Activated effector memory CD4-positive, alpha-beta T cell treated with anti-CD3 and anti-CD28 coated beads, Interleukin-2, amount 50 U/mL, for 16 hours (primary cell): ENCODE data around the gene BEST1.
"Not testable (repeated sequence)": the region's sequence is repeated elsewhere in the genome, so short reads cannot be mapped to it uniquely, and the experiment has no call there.

Experiments
- DNase-seq: peaks from one replicate; pipeline ENCODE4 v3.0.0-alpha.2; 2020

BEST1 gene

DNA sequence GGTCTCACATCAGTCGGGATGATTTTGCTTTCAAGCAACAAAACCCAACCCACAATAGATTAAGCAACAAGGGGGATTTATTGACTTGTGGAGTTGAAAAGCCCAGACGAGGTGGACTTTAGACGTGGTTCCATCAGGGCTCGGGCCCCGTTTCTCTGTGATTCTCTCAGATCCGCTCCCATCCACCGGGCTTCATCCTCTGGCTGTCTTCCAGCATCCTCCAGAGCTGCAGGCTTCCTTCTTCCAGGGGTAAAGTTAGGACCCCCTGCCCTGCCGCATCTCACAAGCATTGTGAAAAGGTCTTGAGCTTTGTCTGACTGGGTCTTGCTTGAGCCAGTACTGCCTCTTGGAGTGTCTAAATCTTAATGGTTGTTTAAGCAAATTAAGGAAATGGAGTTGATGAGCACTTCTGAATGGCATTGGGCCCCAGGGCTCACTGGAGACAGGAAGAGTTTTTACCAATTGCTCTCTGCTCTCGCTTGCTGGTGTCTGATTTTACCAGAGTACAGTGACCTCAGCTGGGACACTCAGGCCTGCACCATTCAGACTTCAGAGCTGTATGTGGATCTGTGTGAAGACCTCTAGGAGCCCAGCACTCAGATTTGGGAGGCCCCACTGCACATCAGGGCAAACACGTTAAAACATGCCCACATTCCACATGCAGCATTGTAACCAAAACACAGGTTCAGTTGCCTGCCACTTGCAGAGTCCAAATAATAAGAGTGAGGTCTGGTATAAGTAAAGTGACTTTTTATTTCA is 30.8 kb downstream of the BEST1 start:
- DNase-seq: no peak

DNA sequence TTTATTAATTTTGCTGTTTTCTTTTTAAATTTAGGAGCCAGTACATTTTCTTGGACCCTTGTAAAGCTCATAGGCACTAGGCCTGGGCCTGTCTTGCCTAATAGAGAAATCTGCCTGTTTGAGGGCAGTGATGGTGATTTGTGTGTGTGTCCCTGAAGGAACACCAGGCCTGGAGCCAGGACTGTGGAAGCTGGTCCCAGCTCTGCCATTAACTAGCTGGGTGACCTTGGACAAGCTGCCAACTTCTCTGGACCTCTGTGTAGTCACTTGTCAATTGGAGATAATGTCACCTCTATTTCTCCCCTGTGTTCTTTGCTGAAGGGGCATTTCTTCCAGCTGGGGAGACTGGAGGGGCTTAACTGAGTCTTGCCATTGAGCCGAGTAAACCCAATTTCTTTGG is 33.3 kb downstream of the BEST1 start:
- no peak for DNase-seq

DNA sequence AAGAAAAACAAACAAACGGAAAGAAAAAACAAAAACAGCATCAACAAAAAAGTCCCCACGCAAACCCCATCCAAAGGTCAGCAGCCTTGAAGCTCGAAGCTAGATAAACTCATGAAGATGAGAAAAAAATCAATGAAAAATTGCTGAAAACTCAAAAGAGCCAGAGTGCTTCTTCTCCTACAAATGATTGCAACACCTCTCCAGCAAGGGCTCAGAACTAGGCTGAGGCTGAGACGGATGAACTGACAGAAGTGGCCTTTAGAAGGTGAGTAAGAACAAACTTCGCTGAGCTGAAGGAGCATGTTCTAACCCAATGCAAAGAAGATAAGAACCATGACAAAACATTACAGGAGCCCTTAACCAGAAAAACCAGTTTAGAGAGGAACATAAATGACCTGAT is 35.7 kb downstream of the BEST1 start:
- DNase-seq: no peak

DNA sequence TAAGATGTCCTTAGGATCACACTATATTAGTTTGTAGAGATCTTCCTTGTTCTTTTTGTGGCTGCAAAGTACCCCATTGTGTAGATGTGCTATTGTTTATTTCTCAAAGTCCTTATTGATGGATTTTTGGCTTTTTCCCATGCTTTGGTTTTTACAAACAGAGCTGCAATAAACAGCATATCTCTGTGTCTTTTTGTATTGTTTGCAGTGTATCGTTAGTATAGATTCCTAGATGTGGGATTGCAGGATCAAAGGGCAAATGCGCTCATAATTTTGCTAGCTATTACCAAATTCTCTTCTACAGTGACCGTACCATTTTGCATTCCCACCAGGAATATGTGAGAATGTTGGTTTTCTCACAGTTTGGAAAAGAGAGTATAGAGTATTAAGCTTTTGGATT is 44.8 kb downstream of the BEST1 start:
- DNase-seq: no peak

DNA sequence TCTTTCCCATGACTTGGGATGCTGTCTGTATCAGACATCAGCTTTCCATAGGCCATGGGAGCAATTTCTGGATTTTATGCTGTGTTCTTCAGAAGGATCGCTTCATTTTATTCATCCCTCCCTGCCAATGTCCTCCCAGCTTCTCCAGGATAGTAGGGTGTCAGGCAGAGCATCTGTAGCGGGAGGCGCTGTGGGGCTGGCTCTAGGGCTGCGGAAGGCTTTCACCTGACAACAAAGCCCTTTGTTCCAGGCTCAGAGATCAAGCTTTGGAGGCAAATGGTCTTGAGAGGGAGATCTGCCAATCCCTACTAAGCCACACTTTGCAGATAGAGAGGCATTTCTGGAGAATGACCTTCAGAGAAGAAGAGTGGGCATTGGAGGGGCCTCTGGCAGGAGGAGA is 46.8 kb downstream of the BEST1 start:
- no peak for DNase-seq

DNA sequence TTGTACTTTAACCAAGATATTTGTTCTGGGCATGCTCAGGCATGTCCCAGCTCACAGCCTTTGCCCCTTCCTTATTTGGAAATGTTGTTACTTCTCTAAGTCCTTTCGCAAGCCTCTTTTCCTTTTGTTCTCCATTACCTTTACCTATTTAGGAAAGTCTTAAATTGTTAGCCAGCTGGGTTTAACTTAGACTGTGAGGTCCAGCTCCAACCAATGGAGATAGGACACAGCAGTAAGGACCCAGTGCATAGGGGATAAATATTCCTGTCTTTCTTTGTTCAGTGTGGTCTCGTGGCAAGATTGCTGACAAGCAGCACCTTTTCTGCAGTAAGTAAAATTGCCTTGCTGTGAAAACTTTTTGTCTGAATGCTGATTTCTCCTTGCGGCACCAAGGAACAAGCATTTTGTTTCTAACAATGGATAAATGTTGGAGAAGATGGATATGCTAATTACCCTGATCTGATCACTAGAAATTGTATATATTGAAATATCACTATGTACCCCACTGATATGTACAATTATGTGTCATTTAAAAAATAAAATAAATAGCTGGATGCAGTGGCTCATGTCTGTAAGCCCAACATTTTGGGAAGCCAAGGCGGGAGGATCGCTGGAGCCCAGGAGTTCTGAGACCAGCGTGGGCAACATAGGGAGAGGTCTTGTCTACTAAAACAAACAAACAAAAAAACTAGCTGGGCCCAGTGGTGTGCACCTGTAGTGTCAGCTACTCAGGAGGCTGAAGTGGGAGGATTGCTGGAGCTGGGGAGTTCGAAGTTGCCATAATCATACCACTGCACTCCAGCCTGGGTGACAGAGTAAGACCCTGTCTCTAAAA is 49.2 kb downstream of the BEST1 start:
- no peak for DNase-seq

DNA sequence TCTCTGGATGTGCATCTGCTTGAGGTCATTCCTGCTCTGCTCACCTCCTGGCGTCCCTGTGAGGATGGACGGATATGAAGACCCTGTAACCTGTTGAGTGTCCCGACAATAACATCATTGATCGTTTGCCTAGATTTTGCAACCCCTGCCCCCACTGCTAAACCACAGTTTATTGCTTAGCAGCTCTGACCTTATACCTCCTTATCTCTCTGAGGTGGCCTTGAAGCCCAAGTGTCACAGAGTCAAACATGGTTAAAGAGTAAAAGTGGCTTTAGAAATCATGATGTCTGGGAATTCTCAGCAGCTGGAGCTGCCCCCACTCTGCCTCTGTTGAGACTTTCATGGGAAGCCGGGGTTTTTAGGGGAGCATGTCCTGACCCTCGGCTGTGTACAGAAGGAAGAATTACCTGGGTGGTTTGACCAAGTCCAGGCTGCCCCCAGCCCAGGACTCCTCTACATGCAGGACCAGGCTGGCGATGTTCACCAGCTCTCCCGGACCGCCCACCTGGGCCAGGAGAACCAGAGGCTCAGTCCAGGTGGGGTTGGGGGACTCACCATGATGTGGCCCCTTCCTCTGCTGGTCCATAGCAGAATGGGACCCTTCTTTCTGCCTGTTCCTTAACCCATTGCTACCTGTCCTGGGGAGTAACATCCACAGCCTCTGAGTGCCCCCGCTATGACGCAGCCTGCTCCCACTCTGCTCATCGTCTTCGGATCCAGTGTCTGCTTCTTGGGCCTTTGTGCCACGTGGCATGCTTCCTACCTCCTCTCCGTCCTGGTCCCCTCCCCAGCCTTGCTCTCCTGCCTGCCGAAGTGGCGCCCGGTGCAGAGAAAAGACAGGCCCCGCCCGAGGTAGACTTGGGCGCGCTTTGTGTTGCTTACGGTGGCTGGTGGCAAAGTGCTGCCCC is 50.6 kb downstream of the BEST1 start:
- no peak for DNase-seq

DNA sequence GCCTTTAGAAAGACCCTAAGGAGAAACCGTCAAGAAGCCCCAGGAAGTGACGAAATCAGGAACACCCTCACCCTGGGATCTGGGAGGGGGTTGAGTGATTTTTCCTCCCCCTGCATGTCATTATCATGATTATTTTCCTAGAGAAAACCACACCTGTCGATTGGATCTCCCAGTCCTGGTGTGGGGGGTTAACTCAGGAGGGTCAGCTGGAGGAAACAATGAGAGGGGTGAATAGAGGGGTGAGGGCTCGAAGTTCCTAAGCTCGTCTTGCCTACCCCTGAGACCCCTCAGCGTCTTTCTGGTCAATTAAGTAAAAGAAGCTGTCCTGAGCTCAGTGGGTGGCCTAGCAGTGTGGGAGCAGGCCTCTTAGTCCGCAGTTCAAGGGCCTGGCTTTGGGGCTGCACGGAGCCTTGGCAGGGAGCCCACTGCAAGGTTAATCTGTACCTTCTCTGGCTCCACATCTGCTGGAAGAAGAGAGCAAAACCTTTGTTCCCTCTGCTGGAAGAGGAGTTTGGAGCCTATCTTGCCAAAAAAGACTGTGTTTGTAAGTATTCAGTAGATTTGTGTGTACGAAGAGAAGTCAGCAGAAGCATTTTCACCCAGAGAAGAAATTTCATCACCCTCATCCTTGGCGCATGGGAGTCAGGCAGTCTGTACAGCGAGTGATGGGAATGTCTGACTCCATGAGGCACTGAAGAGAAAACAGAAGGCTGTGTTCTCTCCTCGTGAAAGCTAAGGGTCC is 51.5 kb downstream of the BEST1 start:
- DNase-seq: no peak

DNA sequence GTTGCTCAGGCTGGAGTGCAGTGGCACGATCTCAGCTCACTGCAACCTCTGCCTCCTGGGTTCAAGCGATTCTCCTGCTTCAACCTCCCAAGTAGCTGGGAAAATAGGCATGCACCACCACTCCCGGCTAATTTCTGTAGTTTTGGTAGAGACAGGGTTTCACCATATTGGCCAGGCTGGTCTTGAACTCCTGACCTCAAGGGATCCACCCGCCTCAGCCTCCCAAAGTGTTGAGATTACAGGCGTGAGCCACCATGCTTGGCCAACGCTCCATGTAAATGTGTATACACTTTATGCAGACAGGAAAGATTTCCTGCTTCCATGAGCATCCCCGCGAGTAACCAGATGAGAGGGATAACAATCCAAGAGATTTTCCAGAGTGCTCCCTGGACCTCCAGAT is 52.1 kb downstream of the BEST1 start:
- not testable (repeated sequence) for DNase-seq

DNA sequence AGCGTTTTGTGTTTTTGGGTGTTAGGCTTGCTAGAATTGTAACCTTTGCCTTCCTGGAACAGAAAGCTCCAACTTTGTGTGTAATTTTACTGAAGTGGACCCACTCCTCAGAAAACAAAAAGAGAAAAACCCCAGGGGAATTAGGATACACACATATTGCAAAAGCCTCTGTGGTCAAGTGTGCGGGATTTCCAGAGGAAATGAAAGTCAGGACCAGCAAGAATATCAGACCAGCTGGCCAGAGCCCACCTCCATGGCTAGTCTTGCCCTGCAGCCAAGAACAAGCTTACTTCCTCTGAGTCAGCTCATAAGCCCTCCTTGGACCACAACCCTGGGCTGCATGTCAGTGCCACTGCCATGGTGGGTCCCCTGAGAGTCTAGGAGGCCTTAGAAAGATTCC is 54.3 kb downstream of the BEST1 start:
- no peak for DNase-seq

DNA sequence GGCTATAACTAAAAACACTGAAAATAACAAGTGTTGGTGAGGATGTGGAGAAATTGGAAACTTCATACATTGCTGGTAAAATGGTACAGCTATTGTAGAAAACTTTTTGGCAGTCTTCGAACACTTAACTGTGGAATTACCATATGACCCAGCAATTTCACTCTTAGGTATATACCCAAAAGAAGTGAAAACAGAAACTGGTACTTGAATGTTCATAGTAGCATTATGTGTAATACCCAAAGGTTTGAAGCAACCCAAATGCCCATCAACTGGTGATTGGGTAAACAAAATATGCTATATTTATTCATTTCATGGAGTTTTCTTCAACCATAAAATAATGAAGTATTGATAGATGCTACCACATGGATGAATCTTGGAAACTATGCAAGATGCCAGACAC is 58.0 kb downstream of the BEST1 start:
- no peak for DNase-seq

DNA sequence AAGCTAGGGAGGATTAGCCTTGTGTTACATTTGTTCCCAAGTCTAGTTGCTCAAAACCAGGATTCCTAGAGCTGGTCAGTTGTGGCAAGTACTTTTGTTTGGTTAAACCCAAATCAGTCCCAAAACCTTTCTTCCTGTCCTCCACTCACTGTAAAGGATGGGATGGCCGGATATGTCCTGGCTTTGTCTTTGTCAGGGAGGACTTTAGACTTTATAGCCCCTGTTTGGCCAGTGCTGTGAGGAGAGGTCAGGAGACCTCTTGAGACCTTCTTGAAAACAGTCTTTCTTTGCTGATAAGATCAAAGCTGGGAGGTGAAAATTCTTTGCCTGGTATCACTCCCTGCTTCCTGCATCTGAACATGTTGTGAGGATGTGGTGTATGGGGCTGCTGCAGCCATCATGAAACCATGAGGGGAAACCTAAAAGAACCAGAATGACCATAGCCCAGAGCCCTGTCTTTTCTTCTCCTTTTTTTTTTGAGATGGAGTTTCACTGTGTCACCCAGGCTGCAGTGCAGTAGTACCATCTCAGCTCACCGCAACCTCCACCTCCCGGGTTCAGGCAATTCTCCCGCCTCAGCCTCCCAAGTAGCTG is 60.9 kb downstream of the BEST1 start:
- DNase-seq: no peak

DNA sequence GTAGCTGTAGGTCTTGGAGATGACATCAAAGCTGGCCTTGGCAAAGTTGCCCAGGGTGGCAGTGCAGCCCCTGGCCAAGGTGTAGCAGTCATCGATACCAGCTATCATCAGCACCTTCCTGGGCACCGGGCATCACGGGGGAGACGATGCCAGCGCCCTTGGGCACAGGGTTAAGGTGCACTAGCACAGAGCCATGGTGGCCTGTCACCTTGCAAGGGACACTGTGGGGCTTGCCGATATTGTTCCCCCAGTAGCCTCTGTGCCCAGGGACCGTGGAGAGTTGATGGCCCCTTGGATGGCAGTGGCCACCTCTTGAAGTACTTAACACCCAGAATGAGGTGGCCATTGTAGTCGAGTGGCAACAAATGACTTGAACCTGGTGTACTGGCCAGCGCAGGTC is 61.7 kb downstream of the BEST1 start:
- no peak for DNase-seq

DNA sequence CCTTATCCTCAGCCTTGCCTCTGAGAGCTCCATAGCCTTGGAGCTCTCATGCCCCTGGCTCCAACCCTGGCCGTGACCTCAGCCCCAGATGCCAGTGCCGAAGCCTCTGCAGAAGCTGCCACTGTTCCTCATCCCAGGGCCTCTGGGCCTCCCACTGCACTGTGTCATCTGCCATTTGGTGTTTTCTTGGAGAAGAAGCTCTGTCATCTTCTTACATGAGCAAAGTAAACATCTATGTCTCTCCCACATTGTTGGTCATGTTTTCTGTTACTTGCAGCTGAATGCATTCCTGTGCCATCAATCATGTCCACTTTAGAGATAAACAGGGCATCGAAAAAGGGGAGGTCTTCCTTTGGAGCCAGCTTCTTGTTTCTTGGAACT is 62.3 kb downstream of the BEST1 start:
- no peak for DNase-seq

DNA sequence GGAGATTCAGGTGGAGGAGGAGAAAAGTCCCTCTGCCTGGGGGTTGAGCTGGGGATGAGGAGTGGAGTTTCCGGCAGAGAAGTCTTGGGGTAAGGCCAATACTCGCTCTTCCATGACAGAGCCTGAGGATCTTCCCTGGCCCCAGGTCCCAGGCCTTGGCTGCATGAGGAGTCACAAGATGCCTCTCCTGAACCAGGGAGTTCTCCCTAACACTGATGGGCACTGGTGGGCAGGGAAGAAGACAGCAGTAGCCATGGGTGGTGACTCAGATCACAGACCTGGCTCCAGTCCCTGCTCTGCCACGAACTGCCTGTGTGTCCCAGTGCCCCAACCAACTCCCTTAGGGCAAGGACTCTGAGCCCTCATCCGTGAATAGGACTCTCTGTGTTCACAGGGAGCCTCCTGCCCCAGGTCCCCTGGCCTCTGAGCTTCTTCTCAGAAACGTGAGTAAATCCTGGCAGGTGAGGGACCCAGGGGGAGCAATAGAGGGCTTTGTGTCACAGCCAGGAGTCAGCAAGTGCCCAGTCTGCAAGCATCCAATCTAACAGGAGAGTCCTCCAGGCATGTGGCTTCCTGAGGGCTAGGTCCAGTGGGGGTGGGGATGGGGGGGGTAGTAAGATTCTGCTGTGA is 62.8 kb downstream of the BEST1 start:
- no peak for DNase-seq
